Measurements from ENCODE around the gene NPS.

DNA sequence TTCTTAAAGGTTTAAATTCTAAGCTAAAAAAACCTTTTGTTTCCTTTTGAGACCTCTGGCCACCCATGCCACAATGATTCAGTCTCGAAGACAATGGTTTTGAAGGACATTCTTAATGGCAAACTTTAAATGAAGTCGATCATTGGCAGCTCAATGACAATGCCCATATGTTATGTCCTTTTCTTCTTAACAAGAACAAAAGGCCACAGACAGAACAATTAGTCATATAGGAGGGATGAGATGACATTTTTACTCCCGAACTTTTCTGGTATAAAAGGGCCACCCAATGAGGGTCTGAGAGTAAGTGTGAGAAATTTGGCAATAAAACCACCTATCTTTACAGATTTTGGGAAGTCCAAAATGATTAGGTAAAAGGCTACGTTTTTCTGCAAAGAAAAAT lies at the start of gene NPS:
- TF ChIP-seq, protein P1, sequence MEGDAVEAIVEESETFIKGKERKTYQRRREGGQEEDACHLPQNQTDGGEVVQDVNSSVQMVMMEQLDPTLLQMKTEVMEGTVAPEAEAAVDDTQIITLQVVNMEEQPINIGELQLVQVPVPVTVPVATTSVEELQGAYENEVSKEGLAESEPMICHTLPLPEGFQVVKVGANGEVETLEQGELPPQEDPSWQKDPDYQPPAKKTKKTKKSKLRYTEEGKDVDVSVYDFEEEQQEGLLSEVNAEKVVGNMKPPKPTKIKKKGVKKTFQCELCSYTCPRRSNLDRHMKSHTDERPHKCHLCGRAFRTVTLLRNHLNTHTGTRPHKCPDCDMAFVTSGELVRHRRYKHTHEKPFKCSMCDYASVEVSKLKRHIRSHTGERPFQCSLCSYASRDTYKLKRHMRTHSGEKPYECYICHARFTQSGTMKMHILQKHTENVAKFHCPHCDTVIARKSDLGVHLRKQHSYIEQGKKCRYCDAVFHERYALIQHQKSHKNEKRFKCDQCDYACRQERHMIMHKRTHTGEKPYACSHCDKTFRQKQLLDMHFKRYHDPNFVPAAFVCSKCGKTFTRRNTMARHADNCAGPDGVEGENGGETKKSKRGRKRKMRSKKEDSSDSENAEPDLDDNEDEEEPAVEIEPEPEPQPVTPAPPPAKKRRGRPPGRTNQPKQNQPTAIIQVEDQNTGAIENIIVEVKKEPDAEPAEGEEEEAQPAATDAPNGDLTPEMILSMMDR (IDR thresholded peaks at IDR 0.05; ENCODE audit: low read depth, low read length): no peak
- no peak for TF ChIP-seq EZH2phosphoT487 (IDR thresholded peaks at IDR 0.05; ENCODE audit: low read depth)
